RKO (cell line): ENCODE results near the gene RPL12.
"Not testable (repeated sequence)": the region's sequence is repeated elsewhere in the genome, so short reads cannot be mapped to it uniquely, and the experiment has no call there.

ENCODE experiments used
- DNase-seq: peaks from one replicate; pipeline ENCODE4 v3.0.0-alpha.2; 2016; ENCODE audit warnings: low spot score

The RPL12 gene

DNA sequence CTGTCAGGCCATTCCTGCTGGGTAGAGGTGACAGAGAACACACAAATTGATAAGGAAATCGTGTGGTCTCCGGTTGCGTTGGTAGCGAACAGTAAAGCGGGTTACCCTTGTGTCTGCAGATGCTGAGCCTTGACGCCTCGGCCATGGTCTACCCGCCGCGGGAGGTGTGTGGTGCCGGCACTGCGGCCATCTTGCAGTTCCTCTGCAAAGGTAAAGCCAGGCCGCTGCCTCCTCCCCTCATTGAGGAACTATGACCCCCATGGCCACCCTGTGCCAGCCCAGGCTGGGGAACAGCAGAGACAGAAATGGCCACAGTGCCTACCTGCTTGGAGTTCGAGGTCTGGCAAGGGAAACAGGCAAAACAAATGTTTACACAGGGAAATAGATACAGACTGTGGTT lies 16.4 kb upstream of the RPL12 start:
- DNase-seq, result no peak

DNA sequence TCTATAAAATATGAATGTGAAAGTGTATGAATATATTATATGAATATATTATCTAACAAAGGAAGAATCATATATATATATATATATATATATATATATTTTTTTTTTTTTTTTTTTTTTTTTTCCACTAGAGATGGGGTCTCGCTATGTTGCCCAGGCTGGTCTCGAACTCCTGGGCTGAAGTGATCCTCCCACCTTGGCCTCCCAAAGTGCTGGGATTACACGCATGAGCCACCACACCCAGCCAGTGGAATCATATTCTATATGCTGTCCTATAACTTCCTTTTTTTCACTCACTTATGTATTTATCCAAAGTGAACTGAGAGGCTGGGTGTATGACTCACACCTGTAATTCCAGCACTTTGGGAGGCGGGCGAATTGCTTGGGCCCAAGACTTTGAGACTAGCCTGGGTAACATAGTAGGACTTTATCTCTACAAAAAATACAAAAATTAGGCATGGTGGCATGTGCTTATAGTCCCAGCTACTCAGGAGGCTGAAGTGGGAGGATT lies 15.3 kb upstream of the RPL12 start:
- not testable (repeated sequence) for DNase-seq

DNA sequence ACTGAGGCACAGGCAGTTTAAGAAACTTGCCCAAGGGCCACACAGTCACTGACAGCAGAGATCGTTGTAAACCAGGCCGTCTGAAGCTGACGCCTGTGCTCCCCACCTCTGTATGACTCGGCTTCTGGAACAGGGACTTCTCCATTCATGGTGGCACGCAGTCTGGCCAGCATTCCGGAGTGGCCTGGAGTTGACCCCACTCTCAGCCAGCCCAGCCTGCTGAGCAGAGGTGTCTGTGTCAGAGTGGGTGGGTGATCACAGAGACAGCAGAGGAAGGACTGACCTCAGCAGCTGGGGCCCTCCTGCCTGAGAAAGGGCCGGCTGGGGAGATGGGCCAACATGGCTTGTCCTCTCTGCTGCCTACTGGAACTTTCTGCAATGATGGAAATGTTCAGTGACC lies 12.7 kb upstream of the RPL12 start:
- DNase-seq, result no peak

DNA sequence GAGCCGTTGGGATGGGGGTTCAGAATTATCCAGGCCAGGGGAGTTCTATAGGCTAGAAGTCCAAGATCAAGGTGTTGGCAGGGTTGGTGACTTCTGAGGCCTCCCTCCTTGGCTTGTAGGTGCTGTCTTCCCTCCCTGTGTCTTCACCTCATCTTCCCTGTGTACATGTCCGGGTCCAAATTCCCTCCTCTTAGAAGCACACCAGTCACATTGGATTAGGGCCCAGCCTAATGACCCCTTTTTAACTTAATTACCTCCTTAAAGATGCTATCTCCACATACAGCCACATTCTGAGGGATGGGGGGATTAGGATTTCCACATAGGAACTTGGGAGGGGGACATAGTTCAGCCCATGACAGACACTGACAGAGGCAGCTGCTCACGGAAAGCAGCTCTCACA lies 12.2 kb upstream of the RPL12 start:
- no peak for DNase-seq

DNA sequence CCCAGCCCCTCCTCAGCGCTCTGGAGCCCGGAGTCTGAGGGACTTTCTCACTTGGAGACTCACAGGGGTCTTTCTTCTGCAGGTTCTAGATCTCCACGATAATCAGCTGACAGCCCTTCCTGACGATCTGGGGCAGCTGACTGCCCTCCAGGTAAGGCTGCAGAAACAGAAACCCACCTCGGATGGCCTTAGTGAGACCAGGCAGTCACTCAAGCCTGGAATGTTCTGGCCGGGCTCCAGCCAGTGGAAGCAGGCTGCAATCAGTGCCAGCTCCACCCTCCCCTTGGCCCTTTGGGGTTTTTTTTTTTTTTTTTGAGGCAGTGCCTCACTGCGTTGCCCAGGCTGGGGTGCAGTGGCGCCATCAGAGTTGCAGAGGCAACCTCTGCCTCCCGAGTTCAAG lies 7.7 kb upstream of the RPL12 start:
- no peak for DNase-seq

DNA sequence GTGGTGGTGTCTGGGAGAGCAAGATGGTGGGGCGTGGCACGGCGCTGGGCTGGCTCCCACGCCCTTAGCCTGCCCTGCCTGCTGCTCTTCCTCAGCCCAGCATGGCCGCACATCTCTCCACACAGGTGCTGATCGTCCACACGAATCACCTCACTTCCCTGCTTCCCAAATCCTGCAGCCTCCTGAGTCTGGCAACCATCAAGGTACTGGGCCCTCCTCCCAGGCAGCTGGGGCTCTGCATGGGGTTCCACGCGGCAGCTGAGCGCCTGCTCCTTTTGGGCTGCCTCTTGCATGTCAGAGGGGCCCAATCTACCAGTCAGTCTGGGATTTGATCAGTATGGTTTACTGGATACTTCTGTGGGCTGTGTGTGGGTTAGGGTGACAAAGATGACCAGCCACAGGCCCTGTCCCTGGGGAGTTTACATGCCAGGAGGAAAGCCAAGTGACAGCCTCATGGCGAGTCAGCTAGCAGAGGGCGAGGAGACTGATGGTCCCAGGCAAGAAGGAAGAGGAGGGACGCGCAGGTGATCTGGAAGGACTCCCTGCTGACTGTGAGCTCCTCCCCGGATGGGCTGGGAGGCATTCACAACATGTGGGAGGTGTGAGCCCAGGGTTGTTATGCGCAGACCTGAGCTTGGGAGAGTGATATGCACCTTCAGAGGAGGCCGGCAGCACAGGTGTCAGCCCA lies 6.1 kb upstream of the RPL12 start:
- DNase-seq, result no peak

DNA sequence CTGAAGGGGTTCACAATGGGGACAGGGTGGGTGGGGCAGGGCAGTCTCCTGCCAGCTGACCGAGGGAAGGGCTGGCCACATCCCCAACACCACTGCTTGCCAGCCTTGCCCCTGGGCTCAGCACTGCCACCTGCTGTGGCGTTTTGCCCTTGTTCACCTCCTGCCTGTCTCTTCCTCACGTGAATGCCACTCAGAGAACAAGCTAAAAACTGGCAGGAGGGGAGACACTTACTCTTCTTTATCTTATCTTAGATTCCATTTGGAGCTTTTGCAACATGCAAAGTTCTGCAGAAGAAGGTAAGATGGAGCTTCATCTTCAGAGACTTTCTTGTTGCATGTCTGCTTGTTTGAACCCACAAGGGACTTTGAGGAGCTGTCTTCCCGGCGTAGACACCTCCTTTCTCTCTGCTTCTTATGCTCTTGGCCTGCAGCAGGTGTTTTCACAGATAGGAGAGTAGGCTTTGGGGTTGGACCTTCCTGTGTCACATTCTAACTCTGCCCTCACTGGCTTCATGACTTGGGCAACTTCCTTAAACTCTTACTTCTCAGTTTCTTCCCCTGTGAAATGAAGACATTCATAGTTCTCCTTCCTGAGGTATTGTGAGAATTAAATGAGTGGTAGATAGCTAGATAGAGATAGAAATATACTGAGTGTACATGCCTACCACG lies 4.3 kb upstream of the RPL12 start:
- peak; percentile 43 for DNase-seq

DNA sequence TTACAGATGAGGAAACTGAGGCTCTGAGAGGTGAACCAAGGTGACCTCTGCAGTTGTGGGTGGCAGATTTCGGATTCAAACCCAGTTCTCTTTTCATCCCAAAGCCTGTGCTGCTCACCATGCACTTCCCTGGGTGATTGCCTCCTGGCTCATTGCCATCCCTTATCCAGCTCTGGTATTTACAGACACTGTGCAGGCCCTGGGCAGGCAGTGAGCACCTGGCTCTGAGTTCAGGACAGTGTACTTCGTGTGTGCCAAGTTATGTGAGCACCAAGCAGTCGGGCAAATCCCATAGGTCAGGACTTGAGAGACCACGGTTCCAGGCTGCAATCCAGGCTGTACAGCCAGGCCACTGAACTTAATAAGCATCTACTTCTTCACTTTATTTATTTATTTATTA lies 1.5 kb upstream of the RPL12 start:
- DNase-seq, result peak; percentile 35

DNA sequence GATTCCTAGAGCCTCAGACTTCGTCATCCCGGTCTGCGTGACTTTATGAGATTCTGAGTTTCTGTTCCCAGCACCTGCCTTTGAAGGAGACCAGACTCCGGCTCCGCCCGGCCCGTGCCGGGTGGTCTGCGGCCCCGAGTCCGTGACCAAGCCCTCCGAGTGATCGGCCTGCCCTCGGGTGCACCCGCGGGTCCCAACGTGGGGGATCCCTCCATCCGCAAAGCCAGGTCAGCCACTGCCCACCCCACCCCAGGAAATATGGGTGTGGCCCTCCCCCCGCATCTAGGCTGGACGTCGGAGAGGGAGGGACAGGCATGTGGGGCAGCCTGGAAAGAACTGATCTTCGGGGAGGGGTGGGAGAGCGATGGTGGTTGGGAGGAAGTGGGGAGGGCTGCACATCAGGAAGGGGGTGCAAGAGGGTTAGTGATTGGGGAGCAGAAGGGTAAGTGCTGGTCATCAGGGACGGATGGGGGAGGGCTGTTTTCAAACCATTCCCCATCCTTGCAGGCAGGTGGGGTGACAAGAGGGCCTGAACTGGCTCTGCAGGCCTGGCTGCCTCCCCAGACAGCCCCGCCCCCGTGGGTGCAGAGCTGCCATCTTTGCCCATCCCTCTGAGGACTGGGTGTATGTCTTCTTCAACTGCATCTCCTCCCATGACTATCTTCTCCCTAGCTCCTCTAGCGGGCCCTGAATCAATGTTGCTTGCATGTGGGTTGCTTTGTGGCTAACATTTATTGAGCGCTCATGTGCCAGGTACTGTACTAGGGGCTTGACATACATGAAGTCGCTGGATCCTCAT lies 851 bp upstream of the RPL12 start:
- DNase-seq, result peak; percentile 84

DNA sequence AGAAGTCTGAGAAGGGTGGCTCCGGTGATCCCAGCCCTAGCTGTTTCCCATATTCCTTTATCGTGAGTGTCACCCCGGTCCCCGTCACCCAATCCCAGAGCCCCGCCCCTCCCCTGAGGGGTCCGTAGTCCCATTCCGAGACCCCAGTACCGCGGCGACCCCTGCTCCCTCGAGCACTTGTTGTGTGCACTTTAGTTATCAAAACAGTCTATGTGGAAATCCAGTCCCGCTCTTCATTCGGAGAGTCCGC lies 327 bp upstream of the RPL12 start:
- DNase-seq, result no peak

DNA sequence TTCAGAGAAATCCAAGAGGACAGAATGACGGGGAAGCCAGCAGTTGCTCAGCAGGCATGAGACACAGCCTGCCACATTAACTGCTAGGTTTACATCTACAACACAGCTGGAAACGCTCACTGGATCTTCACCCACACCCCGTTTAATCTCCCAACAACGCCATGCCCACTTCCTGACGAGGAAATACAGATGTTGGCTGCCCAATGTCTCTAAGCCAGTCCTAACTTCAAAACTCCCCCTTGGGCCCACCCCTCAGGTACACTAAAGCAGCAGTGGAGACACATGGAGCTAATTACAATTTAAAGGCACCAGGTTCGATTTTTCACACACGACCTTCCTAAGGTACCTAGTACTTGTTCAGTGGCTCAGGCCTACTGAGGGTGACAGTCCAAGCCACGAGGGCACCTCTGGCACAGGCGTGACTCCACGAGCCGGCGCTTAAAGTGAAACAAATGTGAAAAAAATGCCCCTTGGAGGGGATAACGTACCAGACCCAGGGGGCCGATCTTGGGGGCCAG lies 904 bp downstream of the RPL12 start:
- peak; percentile 74 for DNase-seq

DNA sequence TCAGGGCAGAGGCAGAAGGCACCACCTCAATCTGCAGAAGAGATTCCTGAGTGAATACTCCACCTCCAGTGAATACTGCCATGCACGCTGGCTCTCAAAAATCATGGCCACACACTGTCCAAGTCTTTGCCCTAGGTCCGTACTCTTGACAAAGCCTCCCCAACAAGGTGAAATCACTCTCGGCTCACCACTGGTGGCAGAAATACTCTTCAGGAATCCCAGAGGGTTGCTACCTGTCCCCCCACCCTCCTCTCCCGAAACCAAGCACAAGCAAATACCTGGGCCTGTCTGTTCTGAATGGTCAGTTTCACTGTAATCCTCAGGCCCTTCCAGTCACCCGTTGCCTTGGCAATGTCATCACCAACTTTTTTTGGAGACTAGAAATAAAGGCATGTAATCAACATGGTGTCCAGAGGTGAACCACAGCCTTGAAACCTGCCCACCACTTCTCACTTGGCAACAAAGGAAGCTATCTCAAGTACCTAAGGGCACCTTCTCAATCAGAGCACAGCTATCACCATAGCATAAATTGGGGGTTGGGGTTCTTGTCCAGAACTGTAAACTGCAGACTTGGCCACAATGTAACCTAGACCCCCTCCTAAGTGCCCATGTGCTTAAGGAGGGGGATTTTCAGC lies 1.8 kb downstream of the RPL12 start:
- DNase-seq, result peak; percentile 55

DNA sequence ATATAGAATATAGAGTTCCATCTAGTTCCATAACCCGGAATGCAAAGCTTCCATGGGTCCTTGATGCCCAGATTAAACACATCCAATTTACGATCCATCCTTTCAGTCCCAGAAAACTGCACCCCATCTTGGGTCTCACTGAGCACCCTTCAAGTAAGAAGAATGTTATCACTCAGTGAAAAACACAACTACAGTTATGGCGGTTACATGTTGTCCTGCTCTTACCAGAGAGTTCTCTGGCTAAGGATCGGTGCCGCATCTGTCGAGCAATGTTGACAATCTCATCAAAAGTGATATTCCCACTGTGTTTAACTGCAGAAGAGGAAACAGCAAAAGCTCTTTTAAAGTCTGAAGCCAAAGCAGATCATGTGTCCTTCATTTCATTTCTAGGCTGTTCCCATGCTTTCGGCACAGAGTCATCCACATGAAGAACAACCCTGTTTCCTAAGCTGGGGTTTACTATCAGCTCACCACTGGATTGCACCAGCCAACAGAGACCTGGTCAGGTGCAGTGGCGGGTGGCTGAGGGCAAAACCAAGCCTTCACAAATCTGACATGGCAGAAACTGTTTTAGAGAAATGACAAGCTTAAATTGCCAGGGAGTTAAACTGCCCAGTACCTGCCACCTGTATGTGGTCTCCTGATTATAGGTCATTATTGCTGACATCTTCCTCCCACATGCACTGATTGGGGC lies 2.9 kb downstream of the RPL12 start:
- DNase-seq, result peak; percentile 66

DNA sequence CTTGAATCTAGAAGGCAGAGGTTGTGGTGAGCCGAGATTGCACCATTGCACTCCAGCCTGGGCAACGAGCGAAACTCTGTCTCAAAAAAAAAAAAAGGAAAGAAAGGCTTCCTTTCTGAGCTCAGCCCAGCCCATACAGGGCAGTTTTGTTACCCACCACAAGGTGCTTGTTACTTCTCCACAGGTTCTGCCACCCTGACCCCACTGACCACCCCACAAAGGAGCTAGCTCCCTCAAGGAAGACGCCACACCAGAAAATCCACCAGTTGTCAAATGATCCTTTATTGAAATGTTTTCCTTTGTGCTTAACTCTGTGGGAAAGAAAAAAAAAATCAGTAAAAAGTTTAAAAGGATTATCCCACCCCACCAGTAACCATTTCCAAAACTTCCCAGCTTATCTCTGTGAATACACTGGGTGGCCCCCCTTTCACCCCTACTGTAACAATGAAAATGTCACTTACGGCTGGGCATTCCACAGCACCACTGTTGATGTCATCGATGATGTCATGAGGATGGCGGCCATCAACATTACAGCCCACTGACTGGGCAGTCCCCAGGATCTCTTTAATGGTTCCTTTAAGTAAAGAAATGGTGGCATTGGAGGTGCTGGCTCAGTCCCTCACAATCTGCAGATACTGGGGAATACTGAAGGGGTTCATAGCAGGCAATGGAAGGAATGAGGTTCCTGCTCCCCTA lies 3.6 kb downstream of the RPL12 start:
- peak; percentile 72 for DNase-seq

DNA sequence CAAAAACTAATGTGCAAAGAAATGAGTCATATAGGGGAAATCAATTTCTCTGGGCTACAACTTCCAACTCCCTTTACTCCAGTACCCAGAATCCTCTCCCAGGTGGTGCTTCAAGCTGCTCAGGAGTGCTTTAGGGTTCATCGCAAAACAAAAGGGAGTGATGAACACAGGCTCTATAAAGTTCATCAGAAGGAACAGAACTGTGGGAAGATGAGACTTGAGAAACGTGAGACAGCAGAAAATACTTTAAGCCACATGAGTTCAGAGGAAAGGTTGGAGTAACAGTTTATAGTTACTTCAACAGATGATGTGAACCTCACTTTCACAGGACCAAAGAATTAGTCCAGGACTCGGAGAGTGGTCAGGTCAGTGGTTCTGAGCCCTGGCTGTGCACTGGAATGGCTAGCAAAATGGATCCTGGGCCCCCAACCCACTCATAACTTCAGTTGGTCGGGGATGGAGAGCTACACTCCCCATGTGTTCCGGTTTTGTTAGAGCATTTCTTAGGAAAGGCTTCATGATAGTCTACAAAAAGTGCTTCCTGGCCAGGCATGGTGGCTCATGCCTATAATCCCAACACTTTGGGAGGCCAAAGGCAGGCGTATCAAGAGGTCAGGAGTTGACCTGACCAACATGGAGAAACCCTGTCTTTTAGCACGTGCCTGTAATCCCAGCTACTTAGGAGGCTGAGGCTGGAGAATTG lies 4.3 kb downstream of the RPL12 start:
- DNase-seq, result peak; percentile 61

DNA sequence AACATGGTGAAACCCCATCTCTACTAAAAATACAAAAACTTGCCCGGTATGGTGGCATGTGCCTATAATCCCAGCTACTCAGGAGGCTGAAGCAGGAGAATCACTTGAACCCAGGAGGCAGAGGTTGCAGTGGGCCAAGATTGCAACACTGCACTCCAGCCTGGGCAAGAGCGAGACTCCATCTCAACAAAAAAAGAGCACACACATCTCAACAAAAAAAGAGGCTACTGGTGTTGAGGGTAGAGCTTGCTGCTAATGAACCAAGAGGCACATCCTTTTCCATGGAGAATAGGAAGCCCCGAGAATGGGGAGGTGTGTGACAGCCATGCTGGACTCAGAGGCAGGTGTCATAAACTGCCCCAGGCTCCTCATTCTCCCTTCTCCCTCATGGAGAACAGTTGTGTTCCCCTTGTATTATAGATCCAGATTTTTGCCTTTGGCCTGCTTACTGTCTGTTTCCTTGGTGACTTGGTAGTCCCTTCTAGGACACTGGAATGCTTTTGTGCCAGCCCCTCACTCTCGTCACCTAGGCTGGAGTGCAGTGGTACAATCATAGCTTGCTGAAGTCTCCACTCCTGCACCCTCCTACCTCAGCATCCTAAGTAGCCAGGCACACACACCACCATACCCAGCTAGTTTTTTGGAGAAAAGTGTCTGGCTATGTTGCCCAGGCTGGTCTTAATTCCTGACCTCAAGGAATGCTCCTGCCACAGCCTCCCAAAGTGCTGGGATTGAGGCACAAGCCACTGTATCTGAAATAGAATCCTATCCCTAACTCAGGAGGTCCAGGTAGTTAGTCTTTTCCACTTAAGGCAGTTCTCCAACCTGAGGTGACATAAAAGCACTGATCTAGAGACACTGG lies 5.1 kb downstream of the RPL12 start:
- DNase-seq, result peak; percentile 49

DNA sequence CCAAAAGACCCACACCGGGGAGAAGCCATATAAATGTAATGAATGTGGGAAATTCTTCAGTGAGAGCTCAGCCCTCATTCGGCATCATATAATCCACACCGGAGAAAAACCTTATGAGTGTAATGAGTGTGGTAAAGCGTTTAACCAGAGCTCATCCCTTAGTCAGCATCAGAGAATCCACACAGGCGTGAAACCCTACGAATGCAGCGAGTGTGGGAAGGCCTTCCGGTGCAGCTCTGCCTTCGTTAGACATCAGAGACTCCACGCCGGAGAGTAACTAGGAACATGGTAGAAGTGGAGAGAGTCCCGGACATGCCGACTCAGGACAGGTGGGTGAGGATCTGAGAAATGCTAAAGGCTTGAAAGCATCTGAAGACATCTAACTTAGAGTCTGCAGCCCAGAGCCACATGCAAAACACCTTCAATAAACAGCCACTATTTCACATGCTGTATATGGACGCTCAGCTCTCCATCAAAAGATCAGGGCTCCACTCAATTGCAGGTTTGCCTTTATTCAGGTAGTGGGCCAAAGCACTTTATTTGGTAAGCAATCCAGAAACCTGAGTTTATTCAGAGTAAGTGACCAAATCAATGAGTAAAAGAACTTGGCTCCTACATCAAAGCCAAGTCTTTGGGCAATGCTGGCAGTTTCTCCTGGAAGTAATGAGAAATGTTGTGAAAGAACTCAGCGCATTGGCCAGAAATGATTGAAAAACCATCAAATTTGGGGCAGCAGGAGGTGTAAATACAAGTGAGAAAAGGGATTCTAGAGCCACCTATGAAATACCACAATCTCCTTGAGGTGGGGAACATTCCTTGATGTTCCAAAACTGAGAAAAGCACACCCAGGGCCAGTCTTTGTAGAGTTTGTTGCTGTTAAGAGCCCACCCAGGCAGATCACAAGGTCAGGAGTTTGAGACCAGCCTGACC lies 6.0 kb downstream of the RPL12 start:
- DNase-seq, result peak; percentile 63

DNA sequence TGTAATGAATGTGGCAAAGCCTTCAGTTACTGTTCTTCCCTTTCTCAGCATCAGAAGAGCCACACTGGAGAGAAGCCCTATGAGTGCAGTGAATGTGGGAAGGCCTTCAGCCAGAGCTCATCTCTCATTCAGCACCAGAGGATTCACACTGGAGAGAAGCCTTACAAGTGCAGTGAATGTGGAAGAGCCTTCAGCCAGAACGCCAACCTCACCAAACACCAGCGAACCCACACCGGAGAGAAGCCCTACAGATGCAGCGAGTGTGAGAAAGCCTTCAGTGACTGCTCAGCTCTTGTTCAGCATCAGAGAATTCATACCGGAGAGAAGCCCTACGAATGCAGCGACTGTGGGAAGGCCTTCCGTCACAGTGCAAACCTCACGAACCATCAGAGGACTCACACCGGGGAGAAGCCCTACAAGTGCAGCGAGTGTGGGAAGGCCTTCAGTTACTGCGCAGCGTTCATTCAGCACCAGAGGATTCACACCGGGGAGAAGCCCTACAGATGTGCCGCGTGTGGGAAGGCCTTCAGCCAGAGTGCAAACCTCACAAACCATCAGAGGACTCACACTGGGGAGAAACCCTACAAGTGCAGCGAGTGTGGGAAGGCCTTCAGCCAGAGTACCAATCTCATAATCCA lies 6.8 kb downstream of the RPL12 start:
- no peak for DNase-seq
